ENCODE data around the gene SLC9A8. TPM values are rescaled to one million over a fixed set of nuclear protein-coding genes. Genes with fewer than 3 reads are reported as not detected.

Gene SLC9A8
- total and polyA plus RNA-seq, 12 donors: 12.4 to 23.3 (median 17.5) TPM

DNA sequence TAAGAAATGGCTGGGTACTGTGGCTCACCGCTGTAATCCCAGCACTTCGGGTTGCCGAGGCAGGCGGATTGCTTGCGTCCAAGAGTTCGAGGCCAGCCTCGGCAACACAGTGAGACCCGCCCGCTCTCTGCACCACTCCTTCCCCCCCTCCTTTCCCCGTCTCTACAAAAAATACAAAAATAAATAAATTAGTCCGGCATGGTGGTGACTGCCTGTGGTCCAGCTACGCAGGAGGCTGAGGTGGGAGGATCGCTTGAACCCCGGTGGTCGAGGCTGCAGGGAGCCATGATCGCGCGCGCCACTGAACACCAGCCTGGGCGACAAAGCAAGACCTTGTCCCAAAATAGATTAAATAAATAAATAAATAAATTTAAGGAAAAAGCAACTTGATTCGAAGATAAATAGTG lies 123.1 kb downstream of the SLC9A8 start:
- Histone ChIP-seq H3K27me3 (no peaks in the 10 kb centered on the region), H3K27ac (peak overlapping the region in 2 of 5 donors; percentile 14 to 94), H3K4me1 (replicated peaks in 1 of 2) (peaks cover 23 to 38% of the 10 kb centered on the region in 2 donors), H3K4me3 (peak overlapping the region in 2 of 4 donors; percentile 88 to 90), H3K36me3 (replicated peaks in 1 of 2) (peaks cover 0 to 6% of the 10 kb centered on the region in 2 donors), H3K9me3 (replicated peaks in 1 of 3) (no peaks in the 10 kb centered on the region)
- DNase-seq: no peak
- TF ChIP-seq, protein P1, sequence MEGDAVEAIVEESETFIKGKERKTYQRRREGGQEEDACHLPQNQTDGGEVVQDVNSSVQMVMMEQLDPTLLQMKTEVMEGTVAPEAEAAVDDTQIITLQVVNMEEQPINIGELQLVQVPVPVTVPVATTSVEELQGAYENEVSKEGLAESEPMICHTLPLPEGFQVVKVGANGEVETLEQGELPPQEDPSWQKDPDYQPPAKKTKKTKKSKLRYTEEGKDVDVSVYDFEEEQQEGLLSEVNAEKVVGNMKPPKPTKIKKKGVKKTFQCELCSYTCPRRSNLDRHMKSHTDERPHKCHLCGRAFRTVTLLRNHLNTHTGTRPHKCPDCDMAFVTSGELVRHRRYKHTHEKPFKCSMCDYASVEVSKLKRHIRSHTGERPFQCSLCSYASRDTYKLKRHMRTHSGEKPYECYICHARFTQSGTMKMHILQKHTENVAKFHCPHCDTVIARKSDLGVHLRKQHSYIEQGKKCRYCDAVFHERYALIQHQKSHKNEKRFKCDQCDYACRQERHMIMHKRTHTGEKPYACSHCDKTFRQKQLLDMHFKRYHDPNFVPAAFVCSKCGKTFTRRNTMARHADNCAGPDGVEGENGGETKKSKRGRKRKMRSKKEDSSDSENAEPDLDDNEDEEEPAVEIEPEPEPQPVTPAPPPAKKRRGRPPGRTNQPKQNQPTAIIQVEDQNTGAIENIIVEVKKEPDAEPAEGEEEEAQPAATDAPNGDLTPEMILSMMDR (IDR thresholded peaks at IDR 0.05): no peak
- no peak for TF ChIP-seq POLR2A (IDR thresholded peaks at IDR 0.05)
- intact Hi-C loops (cut with DNase I): no loop called here
- WGBS, 4 donors: 29 to 39% (median 36%) methylated on average over 21 of the region's 21 CpGs

DNA sequence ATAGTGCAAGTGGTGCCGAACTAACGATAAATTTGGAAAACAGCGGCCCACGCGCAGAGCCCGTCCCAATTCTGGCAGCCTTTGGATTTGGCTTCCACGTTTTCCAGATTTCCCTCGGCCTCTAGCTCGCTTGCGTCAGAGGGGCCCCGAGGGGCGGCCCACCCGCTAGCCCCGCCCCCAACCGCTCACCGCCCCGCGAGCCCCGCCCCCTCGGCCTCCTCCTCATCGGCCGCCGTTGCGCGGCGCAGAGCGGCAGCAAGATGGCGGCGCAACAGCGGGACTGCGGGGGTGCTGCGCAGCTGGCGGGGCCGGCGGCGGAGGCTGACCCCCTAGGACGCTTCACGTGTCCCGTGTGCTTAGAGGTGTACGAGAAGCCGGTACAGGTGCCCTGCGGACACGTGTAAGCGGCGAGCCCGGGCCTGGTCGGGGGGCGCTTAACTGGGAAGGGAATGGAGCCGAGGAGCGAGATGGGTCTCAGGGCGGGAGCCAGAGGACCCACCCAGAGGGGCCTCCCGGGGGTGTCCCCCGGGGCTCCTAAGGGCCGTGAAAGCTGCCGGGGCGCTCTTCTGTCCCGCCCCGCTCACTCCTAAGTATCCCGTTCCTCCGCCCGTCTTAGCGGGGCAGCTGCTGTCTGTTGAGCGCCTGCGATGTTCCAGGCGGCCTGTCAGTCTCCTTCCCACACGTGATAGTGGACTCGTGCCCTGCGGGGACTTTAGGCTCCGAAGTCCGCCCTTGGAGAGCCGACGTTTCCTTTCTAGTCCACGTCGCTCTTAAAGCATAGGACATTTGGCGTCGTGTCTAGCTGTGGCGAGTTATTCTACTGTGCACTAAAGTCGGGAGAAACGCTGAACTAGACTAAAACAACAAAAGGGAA lies 123.8 kb downstream of the SLC9A8 start, which contains the start of gene RNF114:
Gene RNF114 (plus strand): TSS at position 245 of the 874 bp plus-strand sequence. CDS start 16 bp downstream, at position 261.
- Histone ChIP-seq H3K4me1 (replicated peaks in 1 of 2) (peaks cover 23 to 38% of the 10 kb centered on the region in 2 donors), H3K9me3 (replicated peaks in 1 of 3) (no peaks in the 10 kb centered on the region), H3K4me3 (peak within 1 kb of the TSS; percentile 0 to 90 (median 68)), H3K27me3 (no peaks in the 10 kb centered on the region), H3K36me3 (replicated peaks in 1 of 2) (peaks cover 0 to 12% of the 10 kb centered on the region in 2 donors), H3K27ac (peak within 1 kb of the TSS; percentile 45 to 95 (median 93))
- TF ChIP-seq, protein P1 (IDR thresholded peaks at IDR 0.05): no peak
- TF ChIP-seq POLR2A (IDR thresholded peaks at IDR 0.05): peak; percentile 92 to 96
- peak; percentile 88 to 96 (median 93) for DNase-seq
- WGBS, 4 donors: 0 to 2% (median 0%) methylated on average over 24 to 79 of the region's 79 CpGs
- intact Hi-C loops (cut with DNase I): no loop called here

DNA sequence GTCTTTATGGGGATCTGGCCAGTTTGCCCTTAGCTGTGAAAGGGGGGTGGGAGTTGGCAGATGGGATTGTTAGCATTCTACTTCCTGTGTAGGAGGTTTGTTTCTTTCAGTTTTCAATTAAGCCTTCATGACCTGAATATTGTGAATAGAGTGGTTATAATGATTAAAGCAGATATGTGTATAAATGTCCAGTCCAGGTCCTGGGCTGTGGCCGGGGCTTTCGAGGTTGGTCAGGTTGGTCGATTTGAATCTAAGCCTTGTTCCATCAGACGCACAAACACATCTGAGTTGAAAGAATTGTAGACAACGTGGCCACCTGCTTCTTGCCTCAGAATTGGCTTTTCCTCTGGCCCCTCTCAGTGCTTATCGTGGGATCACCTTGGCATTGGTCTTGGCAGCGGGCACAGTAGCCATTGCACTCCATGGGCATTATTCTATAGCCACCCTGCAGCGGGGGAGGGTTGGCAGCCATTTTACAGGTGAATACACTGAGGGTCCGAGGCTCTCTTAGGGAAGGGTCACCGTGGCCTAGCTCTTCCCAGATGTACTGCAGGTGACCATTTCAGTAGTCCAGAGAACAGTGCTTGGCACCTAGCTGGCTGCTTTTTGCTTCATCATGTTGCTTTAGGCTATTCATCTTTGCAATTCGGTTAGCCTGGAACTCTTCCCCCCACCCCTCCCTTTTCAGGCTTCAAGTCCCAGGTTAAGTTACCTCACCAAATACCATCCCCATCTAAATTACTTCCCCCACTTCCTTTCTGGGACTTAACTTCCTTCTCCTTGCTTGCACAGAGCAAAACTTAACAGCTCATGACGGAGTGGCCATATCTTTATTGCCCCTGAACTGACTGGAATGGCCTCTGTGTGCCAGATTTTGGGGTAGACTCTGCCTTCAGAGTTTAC lies 124.7 kb downstream of the SLC9A8 start:
- Histone ChIP-seq H3K9me3 (replicated peaks in 1 of 3) (no peaks in the 10 kb centered on the region), H3K27ac (peak overlapping the region in 3 of 5 donors; percentile 93 to 95 (median 94)), H3K36me3 (replicated peaks in 1 of 2) (peaks cover 0 to 21% of the 10 kb centered on the region in 2 donors), H3K4me3 (peak overlapping the region in 3 of 4 donors; percentile 49 to 90 (median 88)), H3K27me3 (no peaks in the 10 kb centered on the region), H3K4me1 (replicated peaks in 1 of 2) (peaks cover 23 to 38% of the 10 kb centered on the region in 2 donors)
- 14 to 17% (median 17%) methylated on average over 9 to 12 of the region's 12 CpGs for WGBS, 4 donors
- no peak for TF ChIP-seq POLR2A (IDR thresholded peaks at IDR 0.05)
- TF ChIP-seq, protein P1 (IDR thresholded peaks at IDR 0.05): no peak
- DNase-seq: peak in 1 of 7 donors; percentile 64
- intact Hi-C loops (cut with DNase I): no loop called here

Measured in adrenal gland (tissue), 12 donors.